Neural progenitor cell (in vitro differentiated cells): ENCODE data around the gene LPCAT2. TPM values are rescaled to one million over a fixed set of nuclear protein-coding genes. Genes with fewer than 3 reads are reported as not detected.

Source experiments
- DNase-seq: peaks from one replicate; pipeline ENCODE4 v3.0.0-alpha.2; 2016; ENCODE audit warnings: low spot score
- H2AFZ ChIP-seq: fragments of 200-600 bp; sonication (generic); replicated peaks from 2 replicates; pipeline ENCODE4 v1.6.1; 2016; ENCODE audit warnings: antibody characterized with exemption
- H3F3A ChIP-seq: fragments of 200-600 bp; sonication (generic); 2 replicates; pipeline ENCODE4 v1.6.1; 2016; ENCODE audit warnings: antibody characterized with exemption, low read depth
- H3K27ac ChIP-seq: fragments of 200-600 bp; sonication (generic); 2 replicates; pipeline ENCODE4 v1.5.1; 2016; ENCODE audit warnings: mild to moderate bottlenecking
- H3K27me3 ChIP-seq: fragments of 200-600 bp; sonication (generic); 2 replicates; pipeline ENCODE4 v1.6.1; 2016; ENCODE audit warnings: mild to moderate bottlenecking, moderate library complexity
- H3K36me3 ChIP-seq: fragments of 200-600 bp; sonication (generic); 2 replicates; pipeline ENCODE4 v1.5.1; 2016
- H3K4me1 ChIP-seq: fragments of 200-600 bp; sonication (generic); 2 replicates; pipeline ENCODE4 v1.6.1; 2016; ENCODE audit warnings: mixed run types
- H3K4me2 ChIP-seq: fragments of 200-600 bp; sonication (generic); 2 replicates; pipeline ENCODE4 v1.6.1; 2016
- H3K4me3 ChIP-seq: fragments of 200-600 bp; sonication (generic); 2 replicates; pipeline ENCODE4 v1.5.1; 2016
- H3K79me2 ChIP-seq: fragments of 200-600 bp; sonication (generic); 2 replicates; pipeline ENCODE4 v1.6.1; 2016; ENCODE audit warnings: low read depth
- H3K9ac ChIP-seq: fragments of 200-600 bp; sonication (generic); 2 replicates; pipeline ENCODE4 v1.6.1; 2016
- H3K9me3 ChIP-seq: fragments of 200-600 bp; sonication (generic); 2 replicates; pipeline ENCODE4 v1.5.1; 2016; ENCODE audit warnings: low read depth
- H4K20me1 ChIP-seq: fragments of 200-600 bp; sonication (generic); 2 replicates; pipeline ENCODE4 v1.6.1; 2016; ENCODE audit warnings: low read depth
- H3K27ac Mint-ChIP-seq: 3 replicates; pipeline ENCODE4 v1.8.0; 2021; ENCODE audit warnings: mixed read lengths
- H3K27me3 Mint-ChIP-seq: 2 replicates; pipeline ENCODE4 v1.8.0; 2022; ENCODE audit warnings: low read depth, mild to moderate bottlenecking, inconsistent platforms, moderate library complexity, mixed read lengths; ENCODE audit not compliant: insufficient read depth
- H3K36me3 Mint-ChIP-seq: 3 replicates; pipeline ENCODE4 v1.8.0; 2021; ENCODE audit warnings: mixed read lengths
- H3K4me1 Mint-ChIP-seq: 3 replicates; pipeline ENCODE4 v1.8.0; 2021; ENCODE audit warnings: mixed read lengths
- H3K4me3 Mint-ChIP-seq: 3 replicates; pipeline ENCODE4 v1.8.0; 2021; ENCODE audit warnings: mild to moderate bottlenecking, moderate library complexity, mixed read lengths
- H3K9me3 Mint-ChIP-seq: 3 replicates; pipeline ENCODE4 v1.8.0; 2020; ENCODE audit warnings: mixed read lengths
- CTCF ChIP-seq: fragments of 200-600 bp; sonication (generic); IDR thresholded peaks from 2 replicates; pipeline ENCODE4 v1.5.1; 2017; ENCODE audit warnings: antibody characterized with exemption, mild to moderate bottlenecking
- EZH2 ChIP-seq: fragments of 200-600 bp; sonication (generic); IDR thresholded peaks from 2 replicates; pipeline ENCODE4 v1.6.1; 2017; ENCODE audit warnings: antibody characterized with exemption, mild to moderate bottlenecking, moderate library complexity
- EZH2phosphoT487 ChIP-seq: fragments of 200-600 bp; sonication (generic); IDR thresholded peaks from 2 replicates; pipeline ENCODE4 v1.6.1; 2017; ENCODE audit warnings: antibody characterized with exemption
- total RNA-seq: library from RNA; depleted of rRNA; stranded (reverse); fragments of >200 nt; gene quantifications from 2 replicates; pipeline ENCODE4 v1.2.3, GENCODE V29; 2015; ENCODE audit warnings: low replicate concordance

LPCAT2 gene
- total RNA-seq, 1 donor from 2014 or later, result 14.2 TPM

- Mint-ChIP-seq H3K27me3 (peaks cover 2% of the 10 kb centered on the region), H3K4me3 (no peak overlapping the region), H3K9me3 (peaks cover 5% of the 10 kb centered on the region), H3K36me3 (no peaks in the 10 kb centered on the region), H3K4me1 (no peaks in the 10 kb centered on the region), H3K27ac (no peak overlapping the region)
- Histone ChIP-seq H3K27me3 (no peaks in the 10 kb centered on the region), H3K27ac (no peak overlapping the region), H3K4me3 (no peak overlapping the region), H3K9me3 (no peaks in the 10 kb centered on the region), H4K20me1 (no peaks in the 10 kb centered on the region), H3K9ac (no peak overlapping the region), H3K36me3 (no peaks in the 10 kb centered on the region), H3K4me1 (no peaks in the 10 kb centered on the region), H3K79me2 (no peaks in the 10 kb centered on the region), H3K4me2 (no peak overlapping the region), H2AFZ (no peak overlapping the region), H3F3A (no peaks in the 10 kb centered on the region)
- TF ChIP-seq EZH2phosphoT487 (no peak), CTCF (no peak), EZH2 (no peak)
- no peak for DNase-seq
Observed at GRCh38 chr16:55625843-55626242, 117.0 kb downstream of the LPCAT2 start.

DNA sequence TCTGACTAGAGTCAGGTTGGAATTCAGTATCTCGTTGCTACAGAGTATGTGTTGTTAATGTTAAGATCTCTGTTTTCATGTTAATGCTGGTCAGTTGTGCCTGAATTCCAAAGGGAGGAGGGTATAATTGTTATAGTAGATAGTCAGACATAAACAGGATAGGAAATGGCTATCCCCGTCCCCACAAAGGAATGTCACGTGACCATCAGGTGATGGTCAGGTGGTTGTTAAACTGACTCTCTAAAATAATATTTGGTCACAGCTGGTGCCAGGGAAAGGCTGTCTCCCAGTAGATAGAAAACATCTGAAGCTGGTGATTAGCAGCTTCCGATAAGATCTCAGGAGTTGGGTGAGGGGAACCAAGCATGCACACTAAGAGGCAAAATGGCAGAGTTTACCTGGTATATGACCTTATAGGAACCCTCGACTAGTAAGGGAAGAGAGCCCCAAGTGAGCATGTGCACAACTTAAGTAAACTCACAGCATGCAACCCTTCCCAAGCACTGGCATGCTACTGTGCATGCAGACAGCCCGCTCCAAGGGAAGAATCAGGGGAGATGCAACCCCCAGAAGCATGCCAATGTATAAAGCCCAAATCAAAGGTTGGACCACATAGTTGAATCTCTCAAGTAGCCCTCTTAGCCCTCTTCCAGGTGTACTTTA lies 119.6 kb downstream of the LPCAT2 start:
- Histone ChIP-seq H3K4me1 (no peaks in the 10 kb centered on the region), H3K4me2 (no peak overlapping the region), H2AFZ (no peak overlapping the region), H3K27me3 (no peaks in the 10 kb centered on the region), H3K27ac (no peak overlapping the region), H3K9ac (no peak overlapping the region), H3F3A (no peaks in the 10 kb centered on the region), H3K79me2 (no peaks in the 10 kb centered on the region), H4K20me1 (no peaks in the 10 kb centered on the region), H3K9me3 (peaks cover 8% of the 10 kb centered on the region), H3K36me3 (no peaks in the 10 kb centered on the region), H3K4me3 (no peak overlapping the region)
- Mint-ChIP-seq H3K4me3 (no peak overlapping the region), H3K27me3 (peaks cover 2% of the 10 kb centered on the region), H3K36me3 (no peaks in the 10 kb centered on the region), H3K4me1 (no peaks in the 10 kb centered on the region), H3K27ac (no peak overlapping the region), H3K9me3 (peaks cover 15% of the 10 kb centered on the region)
- DNase-seq, result no peak
- TF ChIP-seq EZH2phosphoT487, result no peak
- no peak for TF ChIP-seq EZH2
- no peak for TF ChIP-seq CTCF

DNA sequence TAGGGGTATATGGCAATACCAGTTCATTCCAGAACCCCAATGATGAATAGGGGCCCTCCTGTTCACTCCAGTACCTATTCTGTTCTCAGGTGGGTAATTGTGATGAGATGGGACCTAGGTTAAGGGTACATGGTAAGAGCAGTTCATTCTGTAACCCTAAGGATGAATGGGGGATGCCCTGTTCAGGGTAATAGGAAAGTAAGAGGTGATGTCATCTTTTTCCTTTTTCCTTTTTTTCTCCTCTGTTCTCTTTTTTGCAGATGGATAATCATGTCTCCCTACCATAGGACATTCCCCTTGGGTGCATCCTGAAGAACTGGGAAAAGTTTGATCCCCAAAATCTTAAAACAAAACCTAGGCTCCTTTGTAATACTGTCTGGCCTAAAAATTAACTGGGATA lies 121.9 kb downstream of the LPCAT2 start:
- H3K4me1 ChIP-seq, result no peaks in the 10 kb centered on the region
- peaks cover 2% of the 10 kb centered on the region for H3K27me3 Mint-ChIP-seq
- DNase-seq, result no peak
- H3K36me3 Mint-ChIP-seq, result no peaks in the 10 kb centered on the region
- no peak overlapping the region for H3K9ac ChIP-seq
- H4K20me1 ChIP-seq, result no peaks in the 10 kb centered on the region
- H3K27ac ChIP-seq, result no peak overlapping the region
- H3K36me3 ChIP-seq, result no peaks in the 10 kb centered on the region
- no peaks in the 10 kb centered on the region for H3K4me1 Mint-ChIP-seq
- H2AFZ ChIP-seq, result no peak overlapping the region
- no peak overlapping the region for H3K27ac Mint-ChIP-seq
- H3K79me2 ChIP-seq, result no peaks in the 10 kb centered on the region
- no peaks in the 10 kb centered on the region for H3K27me3 ChIP-seq
- TF ChIP-seq EZH2 (no peak), CTCF (no peak), EZH2phosphoT487 (no peak)
- peaks cover 15% of the 10 kb centered on the region for H3K9me3 Mint-ChIP-seq
- H3K4me2 ChIP-seq, result no peak overlapping the region
- H3F3A ChIP-seq, result no peaks in the 10 kb centered on the region
- H3K4me3 ChIP-seq, result no peak overlapping the region
- no peak overlapping the region for H3K4me3 Mint-ChIP-seq
- peaks cover 8% of the 10 kb centered on the region for H3K9me3 ChIP-seq
